ENCODE data around the gene NDUFV2.

- TF ChIP-seq CTCF (IDR thresholded peaks at IDR 0.05) = peak in 2 of 5 experiments; percentile 22 to 35
- peak; percentile 82 to 89 for TF ChIP-seq POLR2A (IDR thresholded peaks at IDR 0.05)
Observed at GRCh38 chr18:9102508-9103375, at the start of gene NDUFV2.

Measured in tibial nerve (tissue), 3 donors.